GM23338 (cell line): ENCODE measurements around the gene CPT2. TPM values are rescaled to one million over a fixed set of nuclear protein-coding genes. Genes with fewer than 3 reads are reported as not detected.

Source experiments
- ATAC-seq: fragments of 200-7000 bp; cut with Tn5 transposase; 3 replicates; pipeline ENCODE4 v1.9.1; 2020
- DNase-seq: peaks from one replicate; pipeline ENCODE4 v3.0.0-alpha.2; 2015; ENCODE audit warnings: low spot score
- H2AFZ ChIP-seq: fragments of 200-600 bp; sonication (generic); 2 replicates; pipeline ENCODE4 v1.8.0; 2016; ENCODE audit warnings: antibody characterized with exemption, mild to moderate bottlenecking, moderate library complexity
- H3F3A ChIP-seq: fragments of 200-600 bp; sonication (generic); replicated peaks from 2 replicates; pipeline ENCODE4 v1.8.0; 2017; ENCODE audit warnings: antibody characterized with exemption, mixed run types, low read depth
- H3K27ac ChIP-seq: fragments of 200-600 bp; sonication (generic); 2 replicates; pipeline ENCODE4 v1.6.1; 2016; ENCODE audit warnings: low read depth
- H3K27me3 ChIP-seq: fragments of 200-600 bp; sonication (generic); 2 replicates; pipeline ENCODE4 v1.8.0; 2016; ENCODE audit warnings: mild to moderate bottlenecking, mixed run types, moderate library complexity; ENCODE audit not compliant: insufficient read depth
- H3K36me3 ChIP-seq: fragments of 200-600 bp; sonication (generic); 2 replicates; pipeline ENCODE4 v1.8.0; 2016; ENCODE audit warnings: mild to moderate bottlenecking; ENCODE audit not compliant: insufficient read depth
- H3K4me1 ChIP-seq: fragments of 200-600 bp; sonication (generic); 2 replicates; pipeline ENCODE4 v1.8.0; 2016; ENCODE audit warnings: mild to moderate bottlenecking, moderate library complexity; ENCODE audit not compliant: insufficient read depth
- H3K4me2 ChIP-seq: fragments of 200-600 bp; sonication (generic); 2 replicates; pipeline ENCODE4 v1.7.1; 2017; ENCODE audit warnings: mixed run types
- H3K4me3 ChIP-seq: fragments of 200-600 bp; sonication (generic); 2 replicates; pipeline ENCODE4 v1.6.1; 2016; ENCODE audit warnings: mixed run types
- H3K79me2 ChIP-seq: fragments of 200-600 bp; sonication (generic); replicated peaks from 2 replicates; pipeline ENCODE4 v1.8.0; 2017; ENCODE audit warnings: mild to moderate bottlenecking; ENCODE audit not compliant: insufficient read depth
- H3K9me2 ChIP-seq: fragments of 200-600 bp; sonication (generic); 2 replicates; pipeline ENCODE4 v1.8.0; 2017; ENCODE audit not compliant: insufficient read depth
- H4K20me1 ChIP-seq: fragments of 200-600 bp; sonication (generic); replicated peaks from 2 replicates; pipeline ENCODE4 v1.8.0; 2017; ENCODE audit warnings: mild to moderate bottlenecking; ENCODE audit not compliant: insufficient read depth
- H3K27ac Mint-ChIP-seq: 2 replicates; pipeline ENCODE4 v1.8.0; 2020; ENCODE audit warnings: inconsistent platforms, mild to moderate bottlenecking, moderate library complexity, mixed read lengths
- H3K27me3 Mint-ChIP-seq: 3 replicates; pipeline ENCODE4 v1.8.0; 2022; ENCODE audit warnings: low read depth, mild to moderate bottlenecking, moderate library complexity, mixed read lengths, inconsistent platforms; ENCODE audit not compliant: insufficient read depth, poor library complexity
- H3K36me3 Mint-ChIP-seq: 3 replicates; pipeline ENCODE4 v1.8.0; 2021; ENCODE audit warnings: low read depth, mild to moderate bottlenecking, inconsistent platforms, moderate library complexity, mixed read lengths
- H3K4me1 Mint-ChIP-seq: 3 replicates; pipeline ENCODE4 v1.8.0; 2020; ENCODE audit warnings: mild to moderate bottlenecking, inconsistent platforms, mixed read lengths
- H3K4me3 Mint-ChIP-seq: 3 replicates; pipeline ENCODE4 v1.8.0; 2021; ENCODE audit warnings: moderate library complexity, mild to moderate bottlenecking, inconsistent platforms, mixed read lengths
- H3K9me3 Mint-ChIP-seq: 3 replicates; pipeline ENCODE4 v1.8.0; 2020; ENCODE audit warnings: moderate library complexity, mild to moderate bottlenecking, inconsistent platforms, mixed read lengths
- CREB1 ChIP-seq: fragments of 250-450 bp; sonication (Bioruptor Pico); IDR thresholded peaks from 2 replicates; pipeline ENCODE4 v1.5.0; 2020; ENCODE audit warnings: low read depth, mild to moderate bottlenecking, moderate library complexity
- EZH2 ChIP-seq: fragments of 200-600 bp; sonication (generic); IDR thresholded peaks from one replicate; pipeline ENCODE4 v1.8.0; 2017; ENCODE audit warnings: antibody characterized with exemption, mild to moderate bottlenecking, low read depth; ENCODE audit not compliant: unreplicated experiment
- NANOG ChIP-seq: IDR thresholded peaks from 2 replicates; pipeline ENCODE4 v1.6.1; 2016; ENCODE audit warnings: antibody characterized with exemption, borderline replicate concordance
- POLR2AphosphoS5 ChIP-seq: IDR thresholded peaks from 2 replicates; pipeline ENCODE4 v1.6.1; 2016; ENCODE audit warnings: antibody characterized with exemption, low read depth
- ZNF114 ChIP-seq: fragments of 250-450 bp; sonication (Bioruptor Pico); IDR thresholded peaks from 2 replicates; pipeline ENCODE4 v1.5.0; 2020; ENCODE audit warnings: mild to moderate bottlenecking, moderate library complexity
- polyA plus RNA-seq: library from polyadenylated mRNA; unstranded; fragments of >200 nt; fragmentation: Nextera tagmentation; extraction: Ambion mirVana; gene quantifications from 2 replicates; pipeline ENCODE4 v1.2.1, GENCODE V29; 2016
- total RNA-seq: library from RNA; depleted of rRNA; stranded (reverse); fragments of >200 nt; shearing (Covaris generic); gene quantifications from 2 replicates; pipeline ENCODE4 v1.2.3, GENCODE V29; 2014
- TF ChIP-seq, protein P1 (sequence below): IDR thresholded peaks from one replicate; pipeline ENCODE4 v1.6.1; 2018; ENCODE audit warnings: antibody characterized with exemption; ENCODE audit not compliant: unreplicated experiment
- TF ChIP-seq, protein P2 (sequence below), 2 experiments: fragments of 200-600 bp in 1 of 2; sonication (generic) in 1 of 2; conservative IDR thresholded peaks; 2 replicates each; pipeline versions ENCODE4 v1.5.1 to v1.6.1; 2016 to 2017; ENCODE audit warnings: antibody characterized with exemption in 2 of 2, low read depth in 2 of 2, mild to moderate bottlenecking in 2 of 2, moderate library complexity in 1 of 2
- TF ChIP-seq, protein P3 (sequence below): IDR thresholded peaks from 2 replicates; pipeline ENCODE4 v1.6.1; 2016; ENCODE audit warnings: antibody characterized with exemption

The CPT2 gene
- total and polyA plus RNA-seq, 2 experiments from 2014 or later: 11.2 to 30.6 TPM

DNA sequence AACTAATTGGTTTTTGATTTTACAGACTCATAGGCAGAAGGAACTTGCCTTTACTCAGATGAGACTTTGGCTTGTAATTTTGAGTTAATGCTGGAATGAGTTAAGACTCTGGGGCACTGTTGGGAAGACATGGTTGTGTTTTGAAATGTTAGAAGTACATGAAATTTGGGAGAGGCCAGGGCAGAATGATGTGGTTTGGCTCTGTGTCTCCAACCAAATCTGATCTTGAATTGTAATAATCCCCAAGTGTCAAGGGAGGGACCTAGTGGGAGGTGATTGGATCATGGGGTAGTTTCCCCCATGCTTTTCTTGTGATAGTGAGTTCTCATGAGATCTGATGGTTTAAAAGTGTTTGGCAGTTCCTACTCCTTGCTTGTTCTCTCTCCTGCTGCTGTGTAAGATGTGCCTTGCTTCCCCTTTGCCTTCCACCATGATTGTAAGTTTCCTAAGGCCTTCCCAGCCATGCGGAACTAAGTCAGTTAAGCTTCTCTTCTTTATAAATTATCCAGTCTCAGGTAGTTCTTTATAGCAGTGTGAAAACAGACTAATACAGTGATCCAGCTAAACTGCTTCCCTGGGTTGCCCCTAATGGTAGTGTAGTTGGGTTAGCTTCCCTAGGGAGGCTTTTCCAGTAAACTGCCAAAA, 10.2 kb downstream of the CPT2 start (continued):
- TF ChIP-seq, protein P1, sequence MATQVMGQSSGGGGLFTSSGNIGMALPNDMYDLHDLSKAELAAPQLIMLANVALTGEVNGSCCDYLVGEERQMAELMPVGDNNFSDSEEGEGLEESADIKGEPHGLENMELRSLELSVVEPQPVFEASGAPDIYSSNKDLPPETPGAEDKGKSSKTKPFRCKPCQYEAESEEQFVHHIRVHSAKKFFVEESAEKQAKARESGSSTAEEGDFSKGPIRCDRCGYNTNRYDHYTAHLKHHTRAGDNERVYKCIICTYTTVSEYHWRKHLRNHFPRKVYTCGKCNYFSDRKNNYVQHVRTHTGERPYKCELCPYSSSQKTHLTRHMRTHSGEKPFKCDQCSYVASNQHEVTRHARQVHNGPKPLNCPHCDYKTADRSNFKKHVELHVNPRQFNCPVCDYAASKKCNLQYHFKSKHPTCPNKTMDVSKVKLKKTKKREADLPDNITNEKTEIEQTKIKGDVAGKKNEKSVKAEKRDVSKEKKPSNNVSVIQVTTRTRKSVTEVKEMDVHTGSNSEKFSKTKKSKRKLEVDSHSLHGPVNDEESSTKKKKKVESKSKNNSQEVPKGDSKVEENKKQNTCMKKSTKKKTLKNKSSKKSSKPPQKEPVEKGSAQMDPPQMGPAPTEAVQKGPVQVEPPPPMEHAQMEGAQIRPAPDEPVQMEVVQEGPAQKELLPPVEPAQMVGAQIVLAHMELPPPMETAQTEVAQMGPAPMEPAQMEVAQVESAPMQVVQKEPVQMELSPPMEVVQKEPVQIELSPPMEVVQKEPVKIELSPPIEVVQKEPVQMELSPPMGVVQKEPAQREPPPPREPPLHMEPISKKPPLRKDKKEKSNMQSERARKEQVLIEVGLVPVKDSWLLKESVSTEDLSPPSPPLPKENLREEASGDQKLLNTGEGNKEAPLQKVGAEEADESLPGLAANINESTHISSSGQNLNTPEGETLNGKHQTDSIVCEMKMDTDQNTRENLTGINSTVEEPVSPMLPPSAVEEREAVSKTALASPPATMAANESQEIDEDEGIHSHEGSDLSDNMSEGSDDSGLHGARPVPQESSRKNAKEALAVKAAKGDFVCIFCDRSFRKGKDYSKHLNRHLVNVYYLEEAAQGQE: no peak
- TF ChIP-seq NANOG (no peak), POLR2AphosphoS5 (no peak), EZH2 (no peak), CREB1 (CRISPR knock-in tag) (no peak)
- TF ChIP-seq, protein P2, sequence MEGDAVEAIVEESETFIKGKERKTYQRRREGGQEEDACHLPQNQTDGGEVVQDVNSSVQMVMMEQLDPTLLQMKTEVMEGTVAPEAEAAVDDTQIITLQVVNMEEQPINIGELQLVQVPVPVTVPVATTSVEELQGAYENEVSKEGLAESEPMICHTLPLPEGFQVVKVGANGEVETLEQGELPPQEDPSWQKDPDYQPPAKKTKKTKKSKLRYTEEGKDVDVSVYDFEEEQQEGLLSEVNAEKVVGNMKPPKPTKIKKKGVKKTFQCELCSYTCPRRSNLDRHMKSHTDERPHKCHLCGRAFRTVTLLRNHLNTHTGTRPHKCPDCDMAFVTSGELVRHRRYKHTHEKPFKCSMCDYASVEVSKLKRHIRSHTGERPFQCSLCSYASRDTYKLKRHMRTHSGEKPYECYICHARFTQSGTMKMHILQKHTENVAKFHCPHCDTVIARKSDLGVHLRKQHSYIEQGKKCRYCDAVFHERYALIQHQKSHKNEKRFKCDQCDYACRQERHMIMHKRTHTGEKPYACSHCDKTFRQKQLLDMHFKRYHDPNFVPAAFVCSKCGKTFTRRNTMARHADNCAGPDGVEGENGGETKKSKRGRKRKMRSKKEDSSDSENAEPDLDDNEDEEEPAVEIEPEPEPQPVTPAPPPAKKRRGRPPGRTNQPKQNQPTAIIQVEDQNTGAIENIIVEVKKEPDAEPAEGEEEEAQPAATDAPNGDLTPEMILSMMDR (conservative IDR thresholded peaks at IDR 0.05; ENCODE audit: low read depth in 2 of 2): no peak

DNA sequence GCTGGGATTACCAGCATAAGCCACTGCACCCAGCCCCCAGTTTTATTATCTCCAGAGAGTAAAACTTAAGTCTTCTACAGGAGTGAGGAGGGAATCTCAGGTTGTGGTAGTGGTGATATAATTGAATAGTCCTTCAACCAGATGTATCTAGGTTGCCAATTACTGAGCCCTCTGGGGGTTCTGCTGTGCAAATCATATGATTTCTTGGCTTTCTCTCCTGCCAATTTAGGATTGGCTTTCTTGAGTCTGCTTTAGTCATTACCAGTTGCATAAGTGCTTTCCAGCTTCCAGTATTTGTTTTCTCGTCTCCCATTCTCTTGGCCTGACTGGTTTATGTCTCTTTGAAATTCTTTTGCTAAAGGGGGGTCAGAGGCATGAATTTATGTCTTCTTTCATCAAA, 11.1 kb downstream of the CPT2 start:
- Histone ChIP-seq H4K20me1 (no peaks in the 10 kb centered on the region; the same call in 1 of the 2 replicates), H3K36me3 (peaks cover 63% of the 10 kb centered on the region), H3K27ac (no peak overlapping the region), H3K27me3 (no peaks in the 10 kb centered on the region), H3K9me2 (no peaks in the 10 kb centered on the region), H3K4me2 (no peak overlapping the region), H3F3A (no peaks in the 10 kb centered on the region), H2AFZ (no peak overlapping the region), H3K4me1 (no peaks in the 10 kb centered on the region), H3K79me2 (no peaks in the 10 kb centered on the region), H3K4me3 (no peak overlapping the region)
- no peak overlapping the region for H3K4me3 Mint-ChIP-seq
- peaks cover 33% of the 10 kb centered on the region for H3K9me3 Mint-ChIP-seq
- ATAC-seq (no peak), DNase-seq (no peak)
- peaks cover 98% of the 10 kb centered on the region for H3K36me3 Mint-ChIP-seq
- H3K4me1 Mint-ChIP-seq: no peaks in the 10 kb centered on the region
- H3K27ac Mint-ChIP-seq: no peak overlapping the region
- no peak for TF ChIP-seq ZNF114 (CRISPR knock-in tag)
- H3K27me3 Mint-ChIP-seq: peaks cover 5% of the 10 kb centered on the region

DNA sequence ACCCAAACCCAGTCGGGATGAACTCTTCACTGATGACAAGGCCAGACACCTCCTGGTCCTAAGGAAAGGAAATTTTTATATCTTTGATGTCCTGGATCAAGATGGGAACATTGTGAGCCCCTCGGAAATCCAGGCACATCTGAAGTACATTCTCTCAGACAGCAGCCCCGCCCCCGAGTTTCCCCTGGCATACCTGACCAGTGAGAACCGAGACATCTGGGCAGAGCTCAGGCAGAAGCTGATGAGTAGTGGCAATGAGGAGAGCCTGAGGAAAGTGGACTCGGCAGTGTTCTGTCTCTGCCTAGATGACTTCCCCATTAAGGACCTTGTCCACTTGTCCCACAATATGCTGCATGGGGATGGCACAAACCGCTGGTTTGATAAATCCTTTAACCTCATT, 13.7 kb downstream of the CPT2 start:
- Histone ChIP-seq H3K4me1 (no peaks in the 10 kb centered on the region), H3K9me2 (no peaks in the 10 kb centered on the region), H3K79me2 (no peaks in the 10 kb centered on the region), H3K4me3 (no peak overlapping the region), H3K27ac (no peak overlapping the region), H3K27me3 (no peaks in the 10 kb centered on the region), H3K36me3 (peaks cover 50% of the 10 kb centered on the region), H3K4me2 (no peak overlapping the region), H4K20me1 (no peaks in the 10 kb centered on the region; the same call in 1 of the 2 replicates), H2AFZ (no peak overlapping the region), H3F3A (no peaks in the 10 kb centered on the region)
- no peak overlapping the region for H3K4me3 Mint-ChIP-seq
- H3K9me3 Mint-ChIP-seq: peaks cover 23% of the 10 kb centered on the region
- DNase-seq (no peak), ATAC-seq (no peak)
- TF ChIP-seq, protein P3, sequence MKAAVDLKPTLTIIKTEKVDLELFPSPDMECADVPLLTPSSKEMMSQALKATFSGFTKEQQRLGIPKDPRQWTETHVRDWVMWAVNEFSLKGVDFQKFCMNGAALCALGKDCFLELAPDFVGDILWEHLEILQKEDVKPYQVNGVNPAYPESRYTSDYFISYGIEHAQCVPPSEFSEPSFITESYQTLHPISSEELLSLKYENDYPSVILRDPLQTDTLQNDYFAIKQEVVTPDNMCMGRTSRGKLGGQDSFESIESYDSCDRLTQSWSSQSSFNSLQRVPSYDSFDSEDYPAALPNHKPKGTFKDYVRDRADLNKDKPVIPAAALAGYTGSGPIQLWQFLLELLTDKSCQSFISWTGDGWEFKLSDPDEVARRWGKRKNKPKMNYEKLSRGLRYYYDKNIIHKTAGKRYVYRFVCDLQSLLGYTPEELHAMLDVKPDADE: no peak
- TF ChIP-seq POLR2AphosphoS5: no peak
- peaks cover 89% of the 10 kb centered on the region for H3K36me3 Mint-ChIP-seq
- no peak overlapping the region for H3K27ac Mint-ChIP-seq
- peaks cover 3% of the 10 kb centered on the region for H3K27me3 Mint-ChIP-seq
- H3K4me1 Mint-ChIP-seq: no peaks in the 10 kb centered on the region
